Right atrium auricular region (tissue), 2 donors: ENCODE results near the gene ARL8B. TPM values are rescaled to one million over a fixed set of nuclear protein-coding genes. Genes with fewer than 3 reads are reported as not detected.

ENCODE experiments used
- DNase-seq: peaks from one replicate; pipeline ENCODE4 v3.0.0-alpha.2; 2019; ENCODE audit warnings: low spot score
- H3K27ac ChIP-seq, 2 donors: fragments of 200-600 bp; sonication (generic); 1 replicate in 1 of 2; 2 replicates in 1 of 2; pipeline ENCODE4 v1.5.1; 2016 to 2019
- H3K27me3 ChIP-seq, 2 donors: fragments of 200-600 bp; sonication (generic); one replicate each; pipeline versions ENCODE4 v1.5.1 to v1.6.0; 2017 to 2019
- H3K36me3 ChIP-seq: fragments of 200-600 bp; sonication (generic); one replicate; pipeline ENCODE4 v1.5.1; 2016
- H3K4me1 ChIP-seq, 2 donors: fragments of 200-600 bp; sonication (generic); one replicate each; pipeline versions ENCODE4 v1.5.1 to v1.6.0; 2017 to 2019
- H3K4me3 ChIP-seq, 2 donors: fragments of 200-600 bp; sonication (generic); 1 replicate in 1 of 2; 2 replicates in 1 of 2; pipeline ENCODE4 v1.5.1; 2017 to 2019; ENCODE audit warnings: mild to moderate bottlenecking in 1 of 2, moderate library complexity in 1 of 2
- H3K9me3 ChIP-seq, 2 donors: fragments of 200-600 bp; sonication (generic); one replicate each; pipeline ENCODE4 v1.5.1; 2019
- total RNA-seq, 2 donors: library from RNA; depleted of rRNA; stranded (reverse); fragments of >200 nt; gene quantifications; one replicate each; pipeline ENCODE4 v1.1.0, GENCODE V29; 2016
- TF ChIP-seq, protein P1 (sequence below), 2 donors: fragments of 200-600 bp; sonication (generic); IDR thresholded peaks; one replicate each; pipeline ENCODE4 v1.5.1; 2019; ENCODE audit warnings: antibody characterized with exemption in 2 of 2

ARL8B gene
- total RNA-seq, 2 donors from 2014 or later: 33.9 to 35.6 TPM

DNA sequence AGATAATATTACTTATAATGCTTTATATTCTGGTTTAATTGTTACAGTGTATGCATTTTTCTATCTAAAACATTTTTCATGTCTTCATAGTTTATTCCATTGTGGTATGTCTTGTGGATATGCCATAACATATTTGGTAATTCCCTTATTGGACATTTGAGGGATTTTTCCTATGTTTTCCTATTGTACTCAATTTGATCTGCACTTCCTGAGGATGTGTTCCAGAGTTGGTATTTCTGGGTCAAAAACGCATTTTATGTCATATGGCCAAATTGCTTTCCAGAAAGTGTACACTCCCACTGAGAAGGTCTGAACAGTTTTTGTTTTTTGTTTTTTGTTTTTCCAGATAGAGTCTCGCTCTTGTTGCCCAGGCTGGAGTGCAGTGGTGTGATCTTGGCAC, 6.8 kb downstream of the ARL8B start:
- TF ChIP-seq, protein P1, sequence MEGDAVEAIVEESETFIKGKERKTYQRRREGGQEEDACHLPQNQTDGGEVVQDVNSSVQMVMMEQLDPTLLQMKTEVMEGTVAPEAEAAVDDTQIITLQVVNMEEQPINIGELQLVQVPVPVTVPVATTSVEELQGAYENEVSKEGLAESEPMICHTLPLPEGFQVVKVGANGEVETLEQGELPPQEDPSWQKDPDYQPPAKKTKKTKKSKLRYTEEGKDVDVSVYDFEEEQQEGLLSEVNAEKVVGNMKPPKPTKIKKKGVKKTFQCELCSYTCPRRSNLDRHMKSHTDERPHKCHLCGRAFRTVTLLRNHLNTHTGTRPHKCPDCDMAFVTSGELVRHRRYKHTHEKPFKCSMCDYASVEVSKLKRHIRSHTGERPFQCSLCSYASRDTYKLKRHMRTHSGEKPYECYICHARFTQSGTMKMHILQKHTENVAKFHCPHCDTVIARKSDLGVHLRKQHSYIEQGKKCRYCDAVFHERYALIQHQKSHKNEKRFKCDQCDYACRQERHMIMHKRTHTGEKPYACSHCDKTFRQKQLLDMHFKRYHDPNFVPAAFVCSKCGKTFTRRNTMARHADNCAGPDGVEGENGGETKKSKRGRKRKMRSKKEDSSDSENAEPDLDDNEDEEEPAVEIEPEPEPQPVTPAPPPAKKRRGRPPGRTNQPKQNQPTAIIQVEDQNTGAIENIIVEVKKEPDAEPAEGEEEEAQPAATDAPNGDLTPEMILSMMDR (IDR thresholded peaks at IDR 0.05): no peak

DNA sequence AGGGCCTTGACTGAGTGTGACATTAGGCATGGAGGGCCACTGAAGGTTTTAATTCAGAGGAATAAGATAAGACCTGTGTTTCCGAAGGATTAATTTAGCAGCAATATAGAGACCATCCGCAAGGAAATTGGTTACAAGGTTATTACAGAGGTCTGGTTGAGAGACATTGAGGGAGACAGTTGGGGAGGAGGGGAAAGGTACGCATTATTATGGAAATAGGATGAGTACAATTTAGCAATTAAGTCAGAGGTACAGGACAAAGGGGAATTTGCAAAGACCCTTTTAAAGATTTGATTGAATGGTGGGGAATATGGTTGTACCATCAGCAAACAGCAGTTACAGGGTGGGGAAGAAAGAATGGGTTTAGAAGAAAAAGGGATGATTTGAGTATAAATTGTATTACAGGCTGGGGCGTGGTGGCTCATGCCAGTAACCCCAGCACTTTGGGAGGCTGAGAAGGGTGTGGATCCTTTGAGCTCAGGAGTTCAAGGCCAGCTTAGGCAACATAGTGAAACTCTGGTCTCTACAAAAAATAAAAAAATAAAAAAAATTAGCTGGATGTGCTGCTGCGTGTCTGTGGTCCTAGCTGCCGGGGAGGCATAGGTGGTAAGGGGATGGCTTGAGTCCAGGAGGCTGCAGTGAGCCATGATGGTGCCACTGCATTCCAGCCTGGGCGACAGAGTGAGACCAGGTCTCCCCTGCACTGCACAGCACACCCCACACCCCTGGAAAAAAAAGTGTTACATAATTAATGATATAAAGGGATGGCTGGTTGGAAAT, 11.3 kb downstream of the ARL8B start:
- Histone ChIP-seq H3K9me3 (no peaks in the 10 kb centered on the region), H3K27ac (no peak overlapping the region), H3K36me3 (no peaks in the 10 kb centered on the region), H3K27me3 (no peaks in the 10 kb centered on the region), H3K4me1 (peaks cover 0 to 44% of the 10 kb centered on the region in 2 donors), H3K4me3 (no peak overlapping the region)
- no peak for DNase-seq
- TF ChIP-seq, protein P1 (IDR thresholded peaks at IDR 0.05): no peak

More for the DNA sequence above, 6.8 kb downstream of the ARL8B start:
- Histone ChIP-seq H3K4me1 (peaks cover 0 to 44% of the 10 kb centered on the region in 2 donors), H3K27ac (no peak overlapping the region), H3K36me3 (no peaks in the 10 kb centered on the region), H3K4me3 (no peak overlapping the region), H3K9me3 (no peaks in the 10 kb centered on the region), H3K27me3 (no peaks in the 10 kb centered on the region)
- no peak for DNase-seq

DNA sequence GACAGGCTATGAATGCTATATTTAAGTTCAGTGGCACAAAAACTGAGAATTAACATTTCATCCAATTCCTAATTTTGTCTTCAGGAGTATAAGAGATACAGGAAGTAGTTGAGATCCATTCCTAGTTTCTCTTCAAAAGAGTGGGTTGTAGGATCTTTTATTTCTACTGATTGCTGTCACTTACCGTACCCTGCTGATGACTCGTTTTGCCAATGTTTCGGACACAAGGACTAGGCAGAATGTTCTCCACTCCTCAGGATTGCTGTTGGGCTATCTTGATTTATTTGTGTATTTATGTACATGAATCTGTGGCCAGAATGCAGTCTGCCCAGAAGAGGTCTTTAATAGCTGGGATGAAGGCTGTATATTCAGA, 11.9 kb downstream of the ARL8B start:
- Histone ChIP-seq H3K4me3 (no peak overlapping the region), H3K27me3 (no peaks in the 10 kb centered on the region), H3K27ac (no peak overlapping the region), H3K9me3 (no peaks in the 10 kb centered on the region), H3K36me3 (no peaks in the 10 kb centered on the region), H3K4me1 (peaks cover 0 to 49% of the 10 kb centered on the region in 2 donors)
- TF ChIP-seq, protein P1 (IDR thresholded peaks at IDR 0.05): no peak
- no peak for DNase-seq

DNA sequence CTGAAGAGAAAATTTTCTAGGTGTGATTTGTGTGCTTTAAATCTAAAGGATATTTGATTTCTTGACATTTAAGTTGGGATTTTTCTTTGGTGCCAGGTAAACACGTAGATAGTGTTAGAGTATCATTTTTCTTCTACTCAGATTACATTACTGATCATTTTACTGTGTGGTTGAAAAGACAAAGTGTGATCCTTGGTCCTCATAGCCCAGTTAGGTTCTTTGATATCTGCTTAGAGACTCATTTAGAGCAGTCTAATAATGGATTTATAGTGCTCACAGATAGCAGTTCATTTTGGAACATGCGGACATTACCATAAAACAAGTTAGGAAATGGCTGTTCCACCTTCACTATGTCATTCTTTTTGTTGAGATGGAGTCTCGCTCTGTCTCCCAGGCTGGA, 12.4 kb downstream of the ARL8B start:
- H3K27ac ChIP-seq: no peak overlapping the region
- peaks cover 0 to 53% of the 10 kb centered on the region in 2 donors for H3K4me1 ChIP-seq
- no peak for DNase-seq
- no peaks in the 10 kb centered on the region for H3K36me3 ChIP-seq
- no peaks in the 10 kb centered on the region for H3K9me3 ChIP-seq
- TF ChIP-seq, protein P1 (IDR thresholded peaks at IDR 0.05): no peak
- no peaks in the 10 kb centered on the region for H3K27me3 ChIP-seq
- no peak overlapping the region for H3K4me3 ChIP-seq

DNA sequence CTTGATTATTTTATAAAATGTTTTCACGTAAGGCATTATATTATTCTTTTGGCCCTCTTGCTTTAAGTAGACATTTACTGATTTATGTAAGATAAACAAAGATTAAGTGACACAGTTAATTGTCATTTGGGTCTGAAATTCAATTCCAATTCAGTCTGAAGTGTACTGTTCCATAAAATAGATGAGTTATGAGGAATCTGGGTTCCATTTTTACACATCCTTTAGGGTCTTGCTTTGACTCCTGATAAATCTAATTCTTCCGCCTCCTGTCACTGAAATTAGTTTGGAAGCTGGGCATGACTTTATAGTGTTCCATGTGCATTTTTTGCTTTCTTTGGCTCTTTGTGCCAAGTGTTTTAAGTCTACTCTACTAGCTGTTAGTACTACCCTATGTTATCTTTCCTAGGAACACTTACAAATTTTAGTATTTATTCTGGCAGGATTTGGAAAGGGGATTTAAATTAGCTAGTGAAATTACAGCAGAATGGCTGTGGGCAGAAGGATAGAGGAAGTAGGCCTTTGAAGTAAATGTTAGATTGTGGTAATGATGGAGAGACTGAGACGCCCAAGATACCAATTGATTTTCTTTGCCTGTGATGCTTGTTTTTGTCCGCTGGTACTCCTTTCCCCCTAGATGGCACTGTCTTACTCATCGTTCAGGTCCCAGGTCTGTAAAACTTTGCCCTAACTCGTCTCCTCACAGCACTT, 14.3 kb downstream of the ARL8B start:
- Histone ChIP-seq H3K9me3 (no peaks in the 10 kb centered on the region), H3K4me3 (no peak overlapping the region), H3K27me3 (no peaks in the 10 kb centered on the region), H3K36me3 (no peaks in the 10 kb centered on the region), H3K4me1 (peaks cover 0 to 63% of the 10 kb centered on the region in 2 donors), H3K27ac (peak overlapping the region in 1 of 2 donors; percentile 3)
- TF ChIP-seq, protein P1 (IDR thresholded peaks at IDR 0.05): peak in 1 of 2 donors; percentile 38
- DNase-seq: no peak
